Adipocyte (in vitro differentiated cells): ENCODE measurements around the gene AMBRA1.

Experiments
- DNase-seq: peaks from one replicate; pipeline ENCODE4 v3.0.0-alpha.2; 2015; ENCODE audit warnings: low read depth
- H3K27me3 ChIP-seq: replicated peaks from 2 replicates; pipeline ENCODE4 v1.7.0; 2013; ENCODE audit warnings: mild to moderate bottlenecking, low read length, moderate library complexity; ENCODE audit not compliant: control insufficient read depth, insufficient read depth
- H3K36me3 ChIP-seq: 2 replicates; pipeline ENCODE4 v1.7.0; 2013; ENCODE audit warnings: low read length, mild to moderate bottlenecking, moderate library complexity; ENCODE audit not compliant: control insufficient read depth, insufficient read depth, severe bottlenecking
- H3K4me1 ChIP-seq: 2 replicates; pipeline ENCODE4 v1.7.0; 2013; ENCODE audit warnings: mild to moderate bottlenecking, low read length, moderate library complexity; ENCODE audit not compliant: control insufficient read depth, insufficient read depth
- H3K4me3 ChIP-seq: 2 replicates; pipeline ENCODE4 v1.7.0; 2013; ENCODE audit warnings: mild to moderate bottlenecking, low read length, moderate library complexity
- H3K9ac ChIP-seq: 2 replicates; pipeline ENCODE4 v1.7.0; 2013; ENCODE audit warnings: mild to moderate bottlenecking, low read length, moderate library complexity
- H3K9me3 ChIP-seq: 2 replicates; pipeline ENCODE4 v1.7.0; 2013; ENCODE audit warnings: mild to moderate bottlenecking, low read length, moderate library complexity; ENCODE audit not compliant: control insufficient read depth

Gene AMBRA1

DNA sequence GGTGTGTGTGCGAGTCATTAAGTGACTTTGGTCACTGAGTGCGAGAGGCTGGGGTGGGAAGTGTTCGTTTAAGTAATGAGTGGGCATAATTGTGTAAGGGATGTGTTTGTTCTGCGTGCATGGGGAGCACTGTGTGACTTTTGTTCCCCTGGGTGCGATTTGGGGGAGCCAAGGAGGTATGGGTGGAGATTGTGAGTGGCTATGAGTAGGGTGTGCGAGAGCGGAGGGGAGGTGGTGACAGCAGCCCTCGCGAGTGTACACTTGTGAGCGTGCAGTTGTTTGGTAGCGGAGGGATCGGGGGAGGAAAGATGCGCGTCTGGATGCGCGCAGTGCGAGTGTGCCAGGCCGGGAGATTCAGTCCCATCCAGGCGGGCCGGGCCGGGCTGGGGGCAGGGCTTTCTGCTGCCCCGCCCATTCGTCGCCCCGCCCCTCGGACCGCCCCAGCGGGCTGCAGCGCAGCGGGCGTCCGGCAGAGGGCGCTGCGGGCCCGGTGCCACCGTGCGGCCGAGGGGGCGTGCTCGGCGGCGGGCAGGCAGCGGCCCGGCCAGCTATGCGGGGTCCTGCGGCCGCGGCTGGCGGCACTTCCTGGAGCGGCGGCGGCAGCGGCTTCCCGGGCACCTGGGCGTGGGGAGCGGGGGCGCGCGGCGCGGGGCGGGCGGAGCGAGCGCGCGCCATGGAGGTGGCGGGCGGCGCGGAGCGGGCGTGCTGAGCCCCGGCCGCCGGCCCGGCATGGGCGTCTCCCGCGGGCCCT lies 246.8 kb downstream of the AMBRA1 start, which contains the start of gene DGKZ:
Gene DGKZ (plus strand): TSS at position 578 of the 751 bp plus-strand sequence. CDS start 197 bp downstream, outside the sequence.
- no peaks in the 10 kb centered on the region for H3K36me3 ChIP-seq
- peaks cover 35% of the 10 kb centered on the region for H3K4me1 ChIP-seq
- H3K9ac ChIP-seq: peak within 1 kb of the TSS; percentile 92
- H3K27me3 ChIP-seq: no peaks in the 10 kb centered on the region
- peak within 1 kb of the TSS; percentile 94 for H3K4me3 ChIP-seq
- DNase-seq: peak; percentile 88
- no peaks in the 10 kb centered on the region for H3K9me3 ChIP-seq
